ENCODE measurements around the gene TDRKH.

- no peak for TF ChIP-seq POLR2AphosphoS5 (IDR thresholded peaks at IDR 0.05)
- TF ChIP-seq CTCF (IDR thresholded peaks at IDR 0.05): no peak
Measured at GRCh38 chr1:151809985-151810556, 19.8 kb upstream of the TDRKH start.

All from breast epithelium (tissue), 3 donors.